Fibroblast of gingiva (primary cell): ENCODE measurements around the gene PCBP4.
"Not testable (repeated sequence)": the region's sequence is repeated elsewhere in the genome, so short reads cannot be mapped to it uniquely, and the experiment has no call there.

ENCODE experiments used
- DNase-seq: peaks from one replicate; pipeline ENCODE4 v3.0.0-alpha.2; 2011; ENCODE audit warnings: low read depth

PCBP4 gene

GRCh38 chr3:51938780-51939425, 28.4 kb downstream of the PCBP4 start:
- no peak for DNase-seq

DNA sequence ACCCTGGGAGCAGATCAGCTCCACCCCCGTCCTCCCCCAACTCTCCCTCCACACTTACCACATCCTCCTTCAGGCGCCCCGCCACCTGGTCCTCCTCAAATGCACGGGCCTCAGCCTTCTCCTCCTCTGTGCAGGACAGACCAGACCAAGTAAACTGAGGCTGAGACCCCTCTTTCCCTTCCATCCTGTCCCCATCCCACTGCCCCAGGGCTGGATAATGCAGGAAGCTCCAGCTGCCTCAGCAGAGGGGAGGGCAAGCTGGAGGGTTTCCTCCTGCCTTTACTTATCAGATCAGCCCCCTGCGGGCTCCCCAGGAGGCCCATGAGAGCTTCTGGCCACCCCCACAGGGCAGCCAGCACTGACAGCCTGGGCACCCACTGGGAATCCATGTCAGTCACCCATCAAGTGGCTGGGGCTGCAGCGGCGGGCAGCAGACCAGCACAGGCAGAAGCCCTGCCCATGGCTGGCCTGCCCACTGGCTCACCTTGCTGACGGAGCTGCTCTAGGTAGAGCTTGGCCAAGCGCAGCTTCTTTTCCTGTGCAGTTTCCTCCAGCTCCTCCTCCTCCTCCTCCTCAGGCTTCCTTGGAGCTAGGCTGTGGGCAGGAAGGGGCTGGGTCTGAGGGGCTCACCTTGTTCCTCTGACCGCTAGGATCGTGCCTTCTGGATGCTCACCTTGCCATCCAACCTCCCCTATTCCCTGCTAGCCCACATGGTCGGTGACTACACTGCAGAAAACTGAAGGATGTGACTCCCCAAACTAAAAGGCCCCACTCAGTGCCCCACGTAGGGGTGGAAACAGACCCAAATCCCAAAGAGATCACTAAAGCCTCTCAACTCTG, 29.4 kb downstream of the PCBP4 start:
- no peak for DNase-seq

DNA sequence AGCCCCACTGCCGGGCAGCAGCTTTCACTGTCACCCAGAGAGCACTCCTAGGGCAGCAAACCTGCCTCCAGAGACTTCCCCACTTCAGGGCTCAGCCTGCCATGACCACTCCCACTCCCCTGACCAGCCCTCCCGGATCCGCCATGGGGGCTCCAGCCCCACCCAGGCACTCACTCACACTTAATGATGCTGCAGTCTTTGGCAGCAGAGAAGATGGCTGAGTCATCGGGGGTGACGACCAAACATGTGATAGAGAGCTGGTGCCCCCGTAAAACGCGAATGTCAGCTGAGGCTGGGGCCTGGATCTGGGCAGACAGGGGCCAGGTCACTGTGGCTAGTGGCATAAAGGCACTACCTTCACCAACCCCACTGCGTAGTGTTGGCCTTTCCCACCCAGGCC, 30.2 kb downstream of the PCBP4 start:
- DNase-seq = no peak

GRCh38 chr3:51935886-51936755, 31.1 kb downstream of the PCBP4 start:
- no peak for DNase-seq

DNA sequence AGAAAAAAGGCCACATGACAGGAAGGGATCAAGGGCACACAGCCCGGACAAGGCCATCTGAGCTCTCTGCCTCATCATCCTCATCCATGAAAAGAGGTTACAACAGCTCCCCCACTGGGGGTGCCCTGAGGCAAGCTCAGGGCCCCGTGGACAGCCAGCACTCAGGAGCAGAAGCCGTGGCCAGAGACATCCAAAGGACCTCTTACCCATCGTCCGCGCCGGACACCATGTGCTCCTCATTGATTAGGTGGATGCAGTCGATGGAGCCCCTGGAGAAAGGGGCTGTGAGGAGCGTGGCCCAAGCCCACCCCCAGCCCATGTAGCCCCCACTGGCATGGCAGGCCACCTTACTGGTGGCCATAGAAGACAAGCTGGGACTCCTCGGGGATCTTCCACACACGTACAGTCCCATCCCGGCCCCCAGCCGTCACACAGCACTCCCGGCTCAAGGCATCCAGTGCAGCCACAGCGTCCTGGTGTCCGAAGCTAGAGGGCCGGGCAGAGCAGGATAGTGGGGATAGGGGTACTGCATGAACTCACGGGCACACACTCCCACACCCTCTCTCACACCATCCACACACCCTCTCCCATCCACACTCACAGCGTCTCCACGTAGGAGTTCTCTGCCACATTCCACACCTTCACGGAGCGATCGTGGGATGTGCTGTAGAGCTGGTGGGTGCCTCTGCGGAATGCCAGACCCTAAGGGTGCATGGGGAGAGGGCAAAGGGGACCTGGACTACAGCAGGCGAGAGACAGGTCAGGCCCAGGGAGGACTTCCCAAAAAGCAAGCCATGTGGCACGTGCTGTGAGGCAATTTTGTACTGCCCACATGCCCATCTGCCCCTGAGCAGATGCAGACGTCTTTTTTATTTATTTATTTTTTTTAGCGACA, 32.0 kb downstream of the PCBP4 start:
- no peak for DNase-seq

DNA sequence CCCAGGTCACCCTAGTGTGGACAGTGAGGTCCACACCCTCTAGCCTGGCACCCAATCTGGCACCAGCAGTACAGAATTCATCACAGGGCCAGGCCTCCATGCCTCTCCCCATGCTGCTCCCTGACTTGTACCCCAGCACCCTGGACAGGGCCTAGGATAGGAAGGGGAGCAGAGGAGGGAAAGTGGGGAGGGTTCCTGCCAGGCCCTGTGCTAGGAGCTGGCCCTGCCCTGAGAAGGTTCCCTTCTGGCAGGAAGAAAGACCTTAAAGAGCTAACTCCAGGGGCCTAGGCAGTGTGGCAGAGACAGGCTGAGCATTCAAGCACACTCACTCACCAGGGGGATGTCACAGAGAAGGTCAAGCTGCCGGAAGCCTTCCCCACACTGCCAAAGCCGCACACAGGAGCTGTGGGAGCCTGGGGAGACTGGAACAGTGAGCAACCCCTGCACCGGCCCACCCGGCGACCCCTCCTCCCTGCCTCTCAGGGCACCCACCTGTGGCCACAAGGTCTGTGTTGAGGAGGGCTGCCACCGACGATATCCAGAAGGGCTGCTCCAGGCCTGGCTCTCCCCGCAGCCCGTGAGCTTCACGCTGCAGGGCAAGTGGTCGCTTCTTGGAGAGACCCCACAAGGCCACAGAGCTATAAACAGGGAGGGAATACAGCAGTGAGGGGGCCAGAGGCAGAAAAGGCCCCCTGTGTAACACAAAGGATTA, 33.0 kb downstream of the PCBP4 start:
- DNase-seq = no peak

- no peak for DNase-seq
Measured at GRCh38 chr3:51933471-51934138, 33.6 kb downstream of the PCBP4 start.

- no peak for DNase-seq
Measured at GRCh38 chr3:51932471-51933370, 34.5 kb downstream of the PCBP4 start.

DNA sequence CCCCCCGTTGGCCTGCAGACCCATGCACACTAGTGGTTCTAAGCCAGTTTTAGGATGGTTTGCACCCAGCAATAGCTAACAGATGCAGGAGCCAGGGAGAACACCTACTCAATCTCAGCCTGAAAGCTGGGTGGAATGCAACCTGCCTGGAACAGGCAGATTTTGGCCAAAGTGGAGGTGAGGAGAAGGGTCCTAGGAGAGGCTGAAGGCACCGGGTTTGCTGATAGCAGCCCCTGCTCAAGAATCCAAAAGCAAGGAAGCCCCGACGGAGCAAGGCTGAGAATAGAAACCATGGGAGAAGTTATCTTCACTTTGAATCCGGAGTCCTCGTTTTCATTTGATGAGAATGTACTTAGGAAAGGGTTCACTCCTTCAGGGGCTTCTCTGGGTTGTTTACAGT, 35.5 kb downstream of the PCBP4 start:
- no peak for DNase-seq

- DNase-seq = no peak
Measured at GRCh38 chr3:51930439-51930838, 36.8 kb downstream of the PCBP4 start.

GRCh38 chr3:51929420-51930003, 37.7 kb downstream of the PCBP4 start:
- no peak for DNase-seq

DNA sequence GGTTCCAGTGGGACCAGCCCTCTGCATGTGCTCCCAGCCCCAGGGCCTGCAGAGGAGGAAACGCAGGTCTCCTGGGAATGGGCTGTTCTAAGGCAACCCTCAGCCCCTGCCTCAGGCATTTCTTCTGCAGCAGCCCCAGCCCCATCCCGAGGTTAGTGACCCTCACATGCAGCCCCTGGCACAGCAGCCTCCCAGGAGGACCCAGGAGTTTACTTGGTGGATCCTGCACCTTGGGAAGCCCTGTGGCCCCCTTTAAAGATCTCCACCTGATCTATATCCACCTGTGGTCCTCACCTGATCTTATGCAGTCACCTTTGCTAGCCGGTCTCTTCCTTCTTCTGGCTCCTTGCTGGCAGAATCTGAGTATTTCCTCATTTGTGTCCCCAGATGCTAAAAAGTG, 38.3 kb downstream of the PCBP4 start:
- DNase-seq = not testable (repeated sequence)

- no peak for DNase-seq
Measured at GRCh38 chr3:51928438-51928837, 38.8 kb downstream of the PCBP4 start.

- no peak for DNase-seq
Measured at GRCh38 chr3:51927061-51927977, 39.9 kb downstream of the PCBP4 start.

DNA sequence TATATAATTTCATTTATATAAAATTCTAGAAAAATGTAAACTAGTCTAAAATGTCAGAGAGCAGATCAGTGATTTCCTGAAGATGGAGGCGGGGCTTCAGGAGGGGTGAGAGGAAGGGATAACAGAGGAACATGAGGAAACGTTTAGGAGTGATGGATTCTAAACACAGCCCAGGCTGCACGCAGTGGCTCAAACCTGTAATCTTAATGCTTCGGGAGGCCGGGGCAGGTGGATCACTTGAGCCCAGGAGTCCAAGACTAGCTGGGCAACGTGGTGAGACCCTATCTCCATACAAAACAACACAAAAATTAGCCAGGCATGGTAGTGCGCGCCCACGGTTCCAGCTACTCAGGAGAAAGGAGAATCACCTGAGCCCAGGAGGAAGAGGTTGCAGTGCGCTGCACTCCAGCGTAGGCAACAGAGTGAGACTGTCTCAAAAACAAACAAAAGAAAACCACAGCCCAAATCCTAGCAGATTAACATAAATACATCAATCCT, 46.1 kb downstream of the PCBP4 start:
- DNase-seq = no peak

- peak; percentile 60 for DNase-seq
Measured at GRCh38 chr3:51916418-51916817, 50.8 kb downstream of the PCBP4 start.

DNA sequence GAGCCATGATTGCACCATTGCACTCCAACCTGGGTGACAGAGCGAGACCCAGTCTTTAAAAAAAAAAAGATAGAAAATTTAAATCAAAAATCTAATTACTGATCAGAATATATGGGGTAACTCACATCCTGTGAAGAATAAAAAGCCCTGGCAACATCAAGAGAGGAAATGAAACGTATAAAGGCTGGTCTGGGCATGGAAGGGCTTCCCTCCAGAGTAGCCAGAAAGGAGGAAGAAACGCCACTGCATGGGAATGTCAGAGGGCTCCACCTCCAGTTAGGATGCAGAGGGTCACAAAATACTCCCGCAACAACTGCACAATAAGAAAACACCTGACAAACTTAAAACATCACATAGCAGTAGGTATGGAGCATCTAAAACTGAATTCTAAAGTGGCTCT, 59.2 kb downstream of the PCBP4 start:
- no peak for DNase-seq
